ENCODE results near the gene GARNL3.

- no peak for TF ChIP-seq CTCF (IDR thresholded peaks at IDR 0.05)
- TF ChIP-seq SIN3A (IDR thresholded peaks at IDR 0.05; ENCODE audit: borderline replicate concordance, insufficient read depth, low read depth, low read length) = no peak
These were observed 39.5 kb upstream of the GARNL3 start for GRCh38 chr9:127224883-127225739.
